HG02938 (cell line): Measurements from ENCODE around the gene GOLGA8T.
"Not testable (repeated sequence)": the region's sequence is repeated elsewhere in the genome, so short reads cannot be mapped to it uniquely, and the experiment has no call there.

Experiments used
- ATAC-seq: cut with Tn5 transposase; IDR thresholded peaks from one replicate; pipeline ENCODE4 v1.9.1; 2021; ENCODE audit warnings: mild to moderate bottlenecking, moderate library complexity; ENCODE audit not compliant: unreplicated experiment

GOLGA8T gene

DNA sequence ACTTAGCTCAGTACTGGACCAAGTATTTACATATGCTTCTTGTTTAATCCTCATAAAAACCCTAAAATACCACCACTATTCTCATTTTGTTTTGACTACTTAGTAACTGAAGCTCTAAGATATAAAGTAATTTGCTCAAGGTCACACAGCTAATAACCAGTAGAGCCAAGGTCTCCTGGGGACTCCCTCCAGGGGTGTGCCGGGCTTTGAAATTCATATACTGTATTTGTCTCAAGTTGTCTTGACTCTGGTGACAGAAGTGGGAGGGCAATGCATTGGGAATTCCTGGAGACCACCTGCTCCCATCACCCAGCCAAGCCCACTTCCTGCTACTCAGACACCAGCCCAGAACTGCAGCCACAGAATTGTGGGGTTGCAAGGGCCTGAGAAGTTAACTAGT is 54.9 kb downstream of the GOLGA8T start:
- not testable (repeated sequence) for ATAC-seq

DNA sequence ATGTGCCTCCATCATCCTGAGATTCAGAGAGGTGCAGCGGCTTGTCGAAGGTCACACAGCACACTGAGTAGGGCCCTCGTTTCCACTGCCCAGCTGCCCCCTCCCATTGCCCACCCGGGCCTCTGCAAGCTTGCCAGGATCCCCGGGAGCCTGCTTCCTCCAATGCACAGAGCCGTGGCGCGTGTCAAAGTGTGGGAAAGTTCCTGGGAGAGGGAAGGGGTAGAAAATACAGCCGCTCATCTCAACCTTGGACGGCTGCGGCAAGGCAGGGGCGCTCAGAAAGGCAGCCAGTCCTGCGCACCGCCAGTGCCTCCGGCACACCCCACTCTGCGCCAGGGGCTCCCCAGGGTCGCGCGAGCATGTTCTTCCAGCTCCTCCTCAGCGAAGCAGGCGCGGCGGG is 56.3 kb downstream of the GOLGA8T start:
- not testable (repeated sequence) for ATAC-seq

DNA sequence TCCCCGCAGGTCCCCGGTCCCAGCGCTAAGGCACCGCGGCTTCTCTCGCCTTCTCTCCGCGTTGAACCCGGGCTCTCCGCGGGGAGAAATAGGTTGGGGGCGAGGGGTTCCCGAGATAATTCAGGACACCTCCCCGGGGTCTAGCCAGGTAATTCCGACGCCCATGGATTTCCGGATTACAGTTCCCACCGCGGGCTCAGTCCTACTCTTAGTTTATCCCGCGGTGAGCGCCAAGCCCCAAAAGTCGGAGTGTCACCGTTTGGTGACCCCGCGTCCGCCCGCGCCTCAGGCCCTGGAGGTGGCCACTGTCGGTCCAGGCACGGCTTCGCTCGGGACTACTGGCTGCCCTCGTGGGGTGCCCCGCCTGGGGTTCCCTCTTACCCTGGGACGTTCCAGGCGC is 56.8 kb downstream of the GOLGA8T start:
- not testable (repeated sequence) for ATAC-seq

GRCh38 chr15:30192119-30192745 is 57.4 kb downstream of the GOLGA8T start:
- ATAC-seq, result not testable (repeated sequence)

- ATAC-seq, result not testable (repeated sequence)
Observed at GRCh38 chr15:30192892-30193291, 58.0 kb downstream of the GOLGA8T start.
